HCT116 (cell line): Measurements from ENCODE around the gene HACD1. TPM values are rescaled to one million over a fixed set of nuclear protein-coding genes. Genes with fewer than 3 reads are reported as not detected.

ENCODE experiments used
- ATAC-seq: fragments of 200-7000 bp; cut with Tn5 transposase; 2 replicates; pipeline ENCODE4 v1.9.1; 2020; ENCODE audit warnings: mild to moderate bottlenecking, moderate library complexity
- BruUV-seq: library from RNA; stranded (reverse); fragments of 400-500 nt; replicated peaks from 2 replicates; lab custom pipeline; 2021; lab: Mats Ljungman, UMichigan
- CTCF ChIA-PET: fragments of 300-600 bp; sonication (Branson Sonifier 250); formaldehyde crosslinking; loops from one replicate; lab custom pipeline; 2021; ENCODE audit warnings: antibody characterized with exemption; lab: Charles Lee
- POLR2A ChIA-PET: fragments of 300-600, 350-600 bp; sonication (Branson Sonifier 250); formaldehyde crosslinking; loops from one replicate; lab custom pipeline; 2021; ENCODE audit warnings: antibody characterized with exemption; lab: Charles Lee
- RAD21 ChIA-PET, 2 experiments: fragments of 300-600 bp; sonication (Branson Sonifier 250); formaldehyde crosslinking; loops; one replicate each; lab custom pipeline; 2023; ENCODE audit warnings: low total read pairs in 2 of 2; ENCODE audit not compliant: uncharacterized antibody in 2 of 2, unreplicated experiment in 2 of 2, low non-redundant PET in 1 of 2; lab: Charles Lee
- DNase-seq: peaks from one replicate; pipeline ENCODE4 v3.0.0-alpha.2; 2010; ENCODE audit warnings: low read depth, low spot score
- H2AFZ ChIP-seq: fragments of 200-600 bp; shearing (Covaris generic), sonication (generic); 2 replicates; pipeline ENCODE4 v1.6.1; 2017; ENCODE audit warnings: low read depth, mixed run types, mixed read lengths, antibody characterized with exemption, low read length; ENCODE audit not compliant: poor library complexity, severe bottlenecking
- H3K27ac ChIP-seq: 2 replicates; pipeline ENCODE4 v1.5.1; 2012; ENCODE audit warnings: low read depth, low read length
- H3K27me3 ChIP-seq: fragments of 200-600 bp; sonication (generic); 2 replicates; pipeline ENCODE4 v1.6.1; 2016; ENCODE audit warnings: mixed run types, low read length, mixed read lengths; ENCODE audit not compliant: insufficient read depth
- H3K36me3 ChIP-seq, 2 experiments: fragments of 200-500 bp in 1 of 2; fragments of 200-600 bp in 1 of 2; sonication (Bioruptor generic) in 1 of 2; sonication (generic) in 1 of 2; 2 replicates each; pipeline versions ENCODE4 v1.5.1 to v1.6.1; 2014 to 2016; ENCODE audit warnings: low read length in 2 of 2, inconsistent platforms in 1 of 2, mixed read lengths in 1 of 2, mixed run types in 1 of 2; ENCODE audit not compliant: insufficient read depth in 2 of 2, control insufficient read depth in 1 of 2
- H3K4me1 ChIP-seq, 2 experiments: fragments of 200-600 bp in 1 of 2; sonication (generic) in 1 of 2; 2 replicates each; pipeline versions ENCODE4 v1.5.1 to v1.6.1; 2012 to 2017; ENCODE audit warnings: low read length in 2 of 2, inconsistent platforms in 1 of 2, mild to moderate bottlenecking in 1 of 2, mixed read lengths in 1 of 2, mixed run types in 1 of 2, moderate library complexity in 1 of 2; ENCODE audit not compliant: insufficient read depth in 2 of 2, control insufficient read depth in 1 of 2
- H3K4me2 ChIP-seq: fragments of 200-600 bp; sonication (generic); 2 replicates; pipeline ENCODE4 v1.6.1; 2017; ENCODE audit warnings: mixed run types, low read length, mixed read lengths
- H3K4me3 ChIP-seq, 2 experiments: fragments of 200-600 bp in 1 of 2; sonication (generic) in 1 of 2; replicated peaks in 1 of 2; 2 replicates each; pipeline ENCODE4 v1.5.1; 2011 to 2016; ENCODE audit warnings: low read length in 2 of 2, control low read depth in 1 of 2, low read depth in 1 of 2, mild to moderate bottlenecking in 1 of 2, mixed read lengths in 1 of 2, mixed run types in 1 of 2
- H3K79me2 ChIP-seq: fragments of 200-600 bp; sonication (generic); 2 replicates; pipeline ENCODE4 v1.6.1; 2017; ENCODE audit warnings: mild to moderate bottlenecking, mixed run types, low read length, moderate library complexity, mixed read lengths; ENCODE audit not compliant: insufficient read depth
- H3K9ac ChIP-seq: fragments of 200-600 bp; sonication (generic); 2 replicates; pipeline ENCODE4 v1.6.1; 2016; ENCODE audit warnings: low read length, mixed read lengths
- H3K9me2 ChIP-seq: fragments of 200-600 bp; sonication (generic), shearing (Covaris generic); 2 replicates; pipeline ENCODE4 v1.6.1; 2017; ENCODE audit warnings: mixed run types, mild to moderate bottlenecking, moderate library complexity; ENCODE audit not compliant: insufficient read depth
- H3K9me3 ChIP-seq, 2 experiments: fragments of 200-500 bp in 1 of 2; fragments of 200-600 bp in 1 of 2; sonication (Bioruptor generic) in 1 of 2; sonication (generic) in 1 of 2; 2 replicates each; pipeline ENCODE4 v1.6.1; 2014 to 2017; ENCODE audit warnings: low read length in 2 of 2, mixed read lengths in 2 of 2, inconsistent platforms in 1 of 2, low read depth in 1 of 2, mild to moderate bottlenecking in 1 of 2, mixed run types in 1 of 2, moderate library complexity in 1 of 2; ENCODE audit not compliant: control insufficient read depth in 1 of 2, insufficient read depth in 1 of 2
- H4K20me1 ChIP-seq: fragments of 200-600 bp; sonication (generic), shearing (Covaris generic); 2 replicates; pipeline ENCODE4 v1.6.1; 2017; ENCODE audit warnings: mixed run types, mild to moderate bottlenecking, moderate library complexity; ENCODE audit not compliant: insufficient read depth
- CBX3 ChIP-seq: IDR thresholded peaks from 2 replicates; pipeline ENCODE4 v1.6.1; 2012; ENCODE audit warnings: low read depth
- CTCF ChIP-seq, 3 experiments: fragments of 200-600 bp in 1 of 3; sonication (generic) in 1 of 3; IDR thresholded peaks in 2 of 3; conservative IDR thresholded peaks in 1 of 3; 2 replicates each; pipeline ENCODE4 v1.5.1; 2012 to 2017; ENCODE audit warnings: low read depth in 2 of 3, low read length in 2 of 3, antibody characterized with exemption in 1 of 3, borderline replicate concordance in 1 of 3, control low read depth in 1 of 3, mild to moderate bottlenecking in 1 of 3, mixed read lengths in 1 of 3, mixed run types in 1 of 3, moderate library complexity in 1 of 3; ENCODE audit not compliant: insufficient read depth in 1 of 3
- EGR1 ChIP-seq: IDR thresholded peaks from 2 replicates; pipeline ENCODE4 v1.6.1; 2012; ENCODE audit warnings: low read depth
- EZH2 ChIP-seq: fragments of 200-600 bp; sonication (generic); IDR thresholded peaks from 2 replicates; pipeline ENCODE4 v1.6.1; 2017; ENCODE audit warnings: antibody characterized with exemption, mixed run types
- POLR2A ChIP-seq: IDR thresholded peaks from 2 replicates; pipeline ENCODE4 v1.7.0; 2011; ENCODE audit warnings: borderline replicate concordance; ENCODE audit not compliant: insufficient read depth, insufficient read length; ENCODE audit errors: extremely low read depth
- RAD21 ChIP-seq: IDR thresholded peaks from 2 replicates; pipeline ENCODE4 v1.6.1; 2012; ENCODE audit warnings: low read depth, mild to moderate bottlenecking
- REST ChIP-seq: IDR thresholded peaks from 2 replicates; pipeline ENCODE4 v1.6.1; 2012; ENCODE audit warnings: low read depth
- ZFX ChIP-seq: fragments of 450-650 bp; IDR thresholded peaks from 2 replicates; pipeline ENCODE4 v1.6.1; 2017
- ZNF274 ChIP-seq: fragments of 200-500 bp; sonication (Bioruptor generic); IDR thresholded peaks from 2 replicates; pipeline ENCODE4 v1.6.1; 2014; ENCODE audit warnings: mild to moderate bottlenecking, low read depth, low read length, inconsistent platforms
- intact Hi-C: fragments of 100-400 bp; cut with micrococcal nuclease; formaldehyde crosslinking; loops from 2 replicates; pipeline ENCODE4 v1.10.0; 2022
- total RNA-seq: library from RNA; stranded (reverse); gene quantifications from one replicate; pipeline ENCODE4 v1.2.1, GENCODE V29; 2021; ENCODE audit not compliant: unreplicated experiment

Gene HACD1
- total RNA-seq, 1 experiment from 2014 or later: 21.6 TPM

GRCh38 chr10:17609523-17610079 lies 7.6 kb downstream of the HACD1 start (continued):
- TF ChIP-seq REST (no peak), EZH2 (no peak), ZNF274 (no peak), EGR1 (no peak), ZFX (no peak)
- TF ChIP-seq, all 23 proteins: peak for 0

DNA sequence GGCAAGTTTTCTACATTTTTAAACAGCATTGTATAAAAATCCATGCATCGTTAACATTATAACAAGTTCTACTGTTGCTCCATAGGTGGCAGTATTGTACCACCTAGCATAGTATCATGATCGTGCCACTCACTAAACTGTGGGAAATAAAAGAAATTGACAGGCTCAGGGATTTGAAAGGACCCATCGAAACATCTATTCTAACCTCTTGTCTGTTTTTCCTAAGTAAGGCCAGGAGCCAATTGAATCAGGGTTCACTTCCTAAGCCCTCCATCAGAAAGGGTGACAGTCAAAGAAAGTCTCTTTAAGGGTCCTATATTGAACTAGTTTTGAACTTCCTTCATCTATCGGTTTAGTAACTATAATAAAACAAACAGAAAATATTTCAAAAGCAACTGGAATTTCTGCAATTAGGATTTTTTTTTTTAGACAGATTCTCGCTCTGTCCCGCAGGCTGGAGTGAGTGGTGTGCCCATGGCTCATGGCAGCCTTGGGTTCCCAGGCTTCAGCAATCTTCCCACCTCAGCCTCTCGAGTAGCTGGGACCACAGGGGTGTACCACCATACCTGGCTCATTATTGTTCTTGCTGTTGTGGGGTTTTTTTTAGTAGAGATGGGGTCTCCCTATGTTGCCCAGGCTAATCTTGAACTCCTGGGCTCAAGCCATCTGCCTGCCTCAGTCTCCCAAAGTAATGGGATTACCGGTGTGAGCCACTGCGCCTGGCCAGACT lies 9.4 kb downstream of the HACD1 start:
- Histone ChIP-seq H3K36me3 (no peaks in the 10 kb centered on the region), H2AFZ (no peak overlapping the region), H3K4me2 (no peak overlapping the region), H3K9ac (no peak overlapping the region), H3K79me2 (0 out of 2 replicates have a peak, but pooled peaks cover 3% of the 10 kb centered on the region), H3K27ac (no peak overlapping the region), H3K27me3 (no peaks in the 10 kb centered on the region), H3K9me2 (no peaks in the 10 kb centered on the region), H4K20me1 (no peaks in the 10 kb centered on the region), H3K9me3 (no peaks in the 10 kb centered on the region), H3K4me1 (no peaks in the 10 kb centered on the region), H3K4me3 (no peak overlapping the region)
- CTCF ChIA-PET: interaction anchor here (0.9 kb wide), 1 partner anchor 8 kb away, joined by 4 read pairs; no protein-coding TSS in a partner anchor
- ATAC-seq (peak; percentile 93), DNase-seq (peak; percentile 40)
- TF ChIP-seq CTCF (IDR thresholded peaks at IDR 0.05 in 2 of 3, conservative IDR thresholded peaks at IDR 0.05 in 1 of 3; ENCODE audit: borderline replicate concordance in 1 of 3, insufficient read depth in 1 of 3, low read depth in 2 of 3, low read length in 2 of 3): peak; percentile 67 to 92 (median 85)
- TF ChIP-seq EGR1: no peak
- TF ChIP-seq CBX3: peak; percentile 40; the same call in 1 of the 2 replicates
- TF ChIP-seq RAD21: peak; percentile 95
- TF ChIP-seq ZNF274: no peak
- no peak for TF ChIP-seq POLR2A
- no TSS peak for BruUV-seq
- intact Hi-C loops: loop anchor here (1.0 to 5.0 kb wide), 6 partner anchors 136 to 631 kb away; no protein-coding TSS in a partner anchor
- RAD21 ChIA-PET: interaction anchor here in 1 of 2 experiments (0.7 kb wide), 1 partner anchor 66 kb away, joined by 3 read pairs; no protein-coding TSS in a partner anchor
- POLR2A ChIA-PET: no interaction called here
